Prostate gland (tissue), 2 donors: ENCODE measurements around the gene FOXE3. TPM values are rescaled to one million over a fixed set of nuclear protein-coding genes. Genes with fewer than 3 reads are reported as not detected.

Source experiments
- DNase-seq: peaks from one replicate; pipeline ENCODE4 v3.0.0-alpha.2; 2019; ENCODE audit warnings: low spot score
- H3K27ac ChIP-seq, 2 donors: fragments of 200-600 bp; sonication (generic); 2 replicates each; pipeline ENCODE4 v1.5.1; 2017 to 2019
- H3K27me3 ChIP-seq: fragments of 200-600 bp; sonication (generic); replicated peaks from 2 replicates; pipeline ENCODE4 v1.5.1; 2019; ENCODE audit not compliant: insufficient read depth
- H3K36me3 ChIP-seq, 2 donors: fragments of 200-600 bp; sonication (generic); 1 replicate in 1 of 2; 2 replicates in 1 of 2; pipeline versions ENCODE4 v1.5.1 to v1.8.1; 2017 to 2019
- H3K4me1 ChIP-seq: fragments of 200-600 bp; sonication (generic); replicated peaks from 2 replicates; pipeline ENCODE4 v1.5.1; 2019
- H3K4me3 ChIP-seq, 2 donors: fragments of 200-600 bp; sonication (generic); 2 replicates each; pipeline ENCODE4 v1.5.1; 2017 to 2019
- H3K9me3 ChIP-seq: fragments of 200-600 bp; sonication (generic); 2 replicates; pipeline ENCODE4 v1.5.1; 2017
- CTCF ChIP-seq, 4 experiments: fragments of 200-600 bp in 2 of 4; fragments of 450-650 bp in 2 of 4; sonication (generic) in 2 of 4; IDR thresholded peaks; 1 replicate in 3 of 4; 2 replicates in 1 of 4; pipeline ENCODE4 v1.5.1; 2016 to 2019; ENCODE audit warnings: antibody characterized with exemption in 4 of 4, mild to moderate bottlenecking in 2 of 4, moderate library complexity in 2 of 4
- POLR2A ChIP-seq: fragments of 450-650 bp; IDR thresholded peaks from one replicate; pipeline ENCODE4 v1.6.1; 2016; ENCODE audit warnings: antibody characterized with exemption, mild to moderate bottlenecking
- POLR2AphosphoS5 ChIP-seq: sonication (generic); formaldehyde crosslinking; IDR thresholded peaks from one replicate; pipeline ENCODE4 v1.6.1; 2017; ENCODE audit warnings: antibody characterized with exemption
- WGBS: methylation state at CpG from one replicate; pipeline ENCODE4 v1.1.5; 2018; 5-methylcytosine and 5-hydroxymethylcytosine counted together
- intact Hi-C: fragments of 100-400 bp; cut with DNase I; formaldehyde crosslinking; loops from one replicate; pipeline ENCODE4 v1.14.2; 2022
- total RNA-seq, 2 donors: library from RNA; depleted of rRNA; stranded (reverse); fragments of >200 nt; gene quantifications; one replicate each; pipeline ENCODE4 v1.1.0, GENCODE V29; 2016

Gene FOXE3
- total RNA-seq = under 1 TPM in 1 of 2 donors, not detected in 1; 0.28 TPM

- Histone ChIP-seq H3K27ac (no peak within 1 kb of the TSS), H3K36me3 (no peaks in the 10 kb centered on the region), H3K4me1 (no peaks in the 10 kb centered on the region), H3K9me3 (no peaks in the 10 kb centered on the region), H3K27me3 (peaks cover 10% of the 10 kb centered on the region), H3K4me3 (peak within 1 kb of the TSS in 1 of 2 donors; percentile 17)
- TF ChIP-seq POLR2A (no peak), POLR2AphosphoS5 (no peak), CTCF (IDR thresholded peaks at IDR 0.05) (no peak)
- DNase-seq = no peak
- WGBS = 25% methylated on average over 21 of the region's 21 CpGs
- intact Hi-C loops = no loop called here
These were observed at the start of gene FOXE3 for GRCh38 chr1:47415728-47416318. Gene FOXE3, plus strand, starts transcription at chr1:47416285. Its CDS starts 31 bp downstream, at chr1:47416316.

- H3K4me1 ChIP-seq = no peaks in the 10 kb centered on the region
- no peaks in the 10 kb centered on the region for H3K9me3 ChIP-seq
- no peaks in the 10 kb centered on the region for H3K27me3 ChIP-seq
- DNase-seq = no peak
- H3K36me3 ChIP-seq = peaks cover 0 to 10% of the 10 kb centered on the region in 2 donors
- intact Hi-C loops = no loop called here
- H3K4me3 ChIP-seq = no peak overlapping the region
- TF ChIP-seq POLR2A (no peak), CTCF (IDR thresholded peaks at IDR 0.05) (no peak), POLR2AphosphoS5 (no peak)
- no peak overlapping the region for H3K27ac ChIP-seq
- WGBS = 95% methylated on average over 7 of the region's 7 CpGs
These were observed 48.4 kb upstream of the FOXE3 start for GRCh38 chr1:47367651-47368050.

DNA sequence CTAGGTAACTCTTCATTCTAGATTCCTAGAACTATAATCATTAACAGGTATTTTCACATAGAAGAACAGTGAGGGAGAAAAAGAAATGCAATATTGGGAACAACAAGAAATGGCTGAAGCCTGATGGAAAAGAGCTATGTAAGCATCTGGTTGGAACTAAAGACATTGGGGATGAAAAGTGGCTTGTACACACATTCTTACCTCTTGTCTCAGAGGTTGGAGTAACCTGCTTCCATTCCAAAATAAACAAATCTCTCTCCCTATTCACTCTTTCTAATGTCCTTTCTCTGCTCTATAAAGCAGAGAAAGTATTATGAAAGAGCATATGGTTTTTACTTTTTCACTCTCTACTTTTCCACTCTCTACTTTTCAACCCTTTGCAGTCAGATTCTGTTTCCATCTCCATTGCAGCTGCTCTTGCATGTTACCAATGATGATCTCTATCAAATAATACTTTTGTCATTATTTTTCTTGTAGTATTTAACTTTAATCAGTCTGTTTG, 45.0 kb upstream of the FOXE3 start:
- H3K4me1 ChIP-seq = no peaks in the 10 kb centered on the region
- H3K27me3 ChIP-seq = no peaks in the 10 kb centered on the region
- no peak overlapping the region for H3K4me3 ChIP-seq
- TF ChIP-seq POLR2AphosphoS5 (no peak), CTCF (IDR thresholded peaks at IDR 0.05) (no peak), POLR2A (no peak)
- intact Hi-C loops = no loop called here
- no peak overlapping the region for H3K27ac ChIP-seq
- DNase-seq = no peak
- H3K9me3 ChIP-seq = no peaks in the 10 kb centered on the region
- H3K36me3 ChIP-seq = peaks cover 0 to 15% of the 10 kb centered on the region in 2 donors

DNA sequence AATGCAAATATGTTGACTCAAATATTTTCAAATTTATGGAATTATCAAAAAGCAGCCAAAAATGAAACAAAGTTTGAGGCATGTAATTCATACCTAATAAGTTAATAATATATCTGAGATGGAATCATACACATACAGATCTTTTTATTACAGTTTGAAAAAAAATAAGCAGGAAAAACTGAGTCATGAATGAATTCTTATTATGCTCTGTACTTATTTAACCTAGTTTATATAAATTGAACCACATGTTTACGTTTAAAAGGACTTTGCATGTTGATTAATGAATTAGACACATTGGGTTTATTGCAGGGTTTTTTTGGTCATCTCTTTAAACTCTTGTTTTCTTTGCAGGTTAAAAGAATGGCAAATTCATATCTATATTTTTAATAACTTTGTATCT, 41.6 kb upstream of the FOXE3 start:
- Histone ChIP-seq H3K27me3 (no peaks in the 10 kb centered on the region), H3K4me3 (no peak overlapping the region), H3K4me1 (no peaks in the 10 kb centered on the region), H3K27ac (no peak overlapping the region), H3K36me3 (peaks cover 0 to 8% of the 10 kb centered on the region in 2 donors), H3K9me3 (no peaks in the 10 kb centered on the region)
- WGBS = 88% methylated on average over 1 of the region's 1 CpG
- intact Hi-C loops = no loop called here
- no peak for DNase-seq
- no peak for TF ChIP-seq CTCF (IDR thresholded peaks at IDR 0.05)

DNA sequence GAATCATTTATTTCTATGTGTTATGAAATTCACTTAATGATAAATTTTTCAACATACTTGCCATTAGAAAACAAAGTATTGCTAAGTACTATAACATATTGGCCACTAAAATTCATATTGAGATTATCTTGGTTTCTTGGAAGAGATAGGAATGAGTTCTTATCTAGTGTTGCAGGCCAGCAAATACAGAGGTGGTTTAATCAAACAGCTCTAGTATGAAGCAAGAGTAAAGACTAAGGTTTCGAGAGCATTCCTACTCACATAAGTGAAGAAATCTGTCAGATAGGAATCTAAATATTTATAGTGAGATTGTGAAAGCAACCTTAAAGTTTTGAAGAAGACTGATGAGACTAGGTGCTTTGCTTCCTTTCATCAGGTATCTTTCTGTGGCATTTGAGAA, 37.9 kb upstream of the FOXE3 start:
- Histone ChIP-seq H3K4me1 (no peaks in the 10 kb centered on the region), H3K4me3 (no peak overlapping the region), H3K27ac (no peak overlapping the region), H3K27me3 (no peaks in the 10 kb centered on the region), H3K9me3 (no peaks in the 10 kb centered on the region), H3K36me3 (peaks cover 0 to 2% of the 10 kb centered on the region in 2 donors)
- intact Hi-C loops = no loop called here
- TF ChIP-seq POLR2A = no peak
- no peak for TF ChIP-seq POLR2AphosphoS5
- no peak for TF ChIP-seq CTCF (IDR thresholded peaks at IDR 0.05)
- no peak for DNase-seq
- 76% methylated on average over 1 of the region's 1 CpG for WGBS
